Activated CD8-positive, alpha-beta T cell treated with anti-CD3 and anti-CD28 coated beads for 36 hours (primary cell): ENCODE data around the gene ASAP2. TPM values are rescaled to one million over a fixed set of nuclear protein-coding genes. Genes with fewer than 3 reads are reported as not detected.

Experiments
- ATAC-seq: fragments of 200-7000 bp; cut with Tn5 transposase; one replicate; pipeline ENCODE4 v1.10.0; 2021; ENCODE audit warnings: mild to moderate bottlenecking, moderate library complexity
- CTCF ChIA-PET: fragments of 350-600 bp; sonication (Branson Sonifier 250); formaldehyde crosslinking; loops from one replicate; lab custom pipeline; 2021; ENCODE audit warnings: antibody characterized with exemption; lab: Charles Lee
- POLR2A ChIA-PET: fragments of 350-600 bp; sonication (Branson Sonifier 250); formaldehyde crosslinking; loops from one replicate; lab custom pipeline; 2021; ENCODE audit warnings: antibody characterized with exemption; lab: Charles Lee
- DNase-seq: peaks from one replicate; pipeline ENCODE4 v3.0.0-alpha.2; 2020
- H3K27ac Mint-ChIP-seq: one replicate; pipeline ENCODE4 v1.8.0; 2021; ENCODE audit warnings: mild to moderate bottlenecking, mixed read lengths
- H3K27me3 Mint-ChIP-seq: one replicate; pipeline ENCODE4 v1.8.0; 2021; ENCODE audit warnings: mixed read lengths
- H3K36me3 Mint-ChIP-seq: one replicate; pipeline ENCODE4 v1.8.0; 2021; ENCODE audit warnings: low read depth, mixed read lengths
- H3K4me1 Mint-ChIP-seq: one replicate; pipeline ENCODE4 v1.8.0; 2021; ENCODE audit warnings: low read depth, mixed read lengths
- H3K4me3 Mint-ChIP-seq: one replicate; pipeline ENCODE4 v1.8.0; 2021; ENCODE audit warnings: mild to moderate bottlenecking, moderate library complexity, mixed read lengths
- H3K9me3 Mint-ChIP-seq: one replicate; pipeline ENCODE4 v1.8.0; 2021; ENCODE audit warnings: mixed read lengths
- intact Hi-C: fragments of 100-400 bp; cut with micrococcal nuclease; formaldehyde crosslinking; loops from one replicate; pipeline ENCODE4 v1.10.0; 2022
- total RNA-seq, 2 experiments: library from RNA; stranded (reverse); gene quantifications; one replicate each; pipeline ENCODE4 v1.2.3, GENCODE V29; 2021
- TF ChIP-seq, protein P1 (sequence below): fragments of 200-600 bp; IDR thresholded peaks from one replicate; pipeline ENCODE4 v1.8.0; 2022; ENCODE audit warnings: antibody characterized with exemption, mild to moderate bottlenecking

ASAP2 gene
- total RNA-seq, 2 experiments from 2014 or later, result not detected

- CTCF ChIA-PET, result interaction anchor here (1.6 kb wide), 1 partner anchor 13 kb away, joined by 4 read pairs; the partner anchor contains the start of gene ASAP2
These were observed 13.9 kb upstream of the ASAP2 start for GRCh38 chr2:9192712-9193111.

GRCh38 chr2:9194352-9194751, 12.3 kb upstream of the ASAP2 start:
- H3K27ac Mint-ChIP-seq, result no peak overlapping the region
- no peak for ATAC-seq
- ChIA-PET CTCF (interaction anchor here (0.8 kb wide), 1 partner anchor 52 kb away, joined by 3 read pairs; no protein-coding TSS in a partner anchor), POLR2A (no interaction called here)
- H3K4me1 Mint-ChIP-seq, result no peaks in the 10 kb centered on the region
- no peaks in the 10 kb centered on the region for H3K36me3 Mint-ChIP-seq
- peaks cover 17% of the 10 kb centered on the region for H3K27me3 Mint-ChIP-seq
- no peak overlapping the region for H3K4me3 Mint-ChIP-seq
- TF ChIP-seq, protein P1, sequence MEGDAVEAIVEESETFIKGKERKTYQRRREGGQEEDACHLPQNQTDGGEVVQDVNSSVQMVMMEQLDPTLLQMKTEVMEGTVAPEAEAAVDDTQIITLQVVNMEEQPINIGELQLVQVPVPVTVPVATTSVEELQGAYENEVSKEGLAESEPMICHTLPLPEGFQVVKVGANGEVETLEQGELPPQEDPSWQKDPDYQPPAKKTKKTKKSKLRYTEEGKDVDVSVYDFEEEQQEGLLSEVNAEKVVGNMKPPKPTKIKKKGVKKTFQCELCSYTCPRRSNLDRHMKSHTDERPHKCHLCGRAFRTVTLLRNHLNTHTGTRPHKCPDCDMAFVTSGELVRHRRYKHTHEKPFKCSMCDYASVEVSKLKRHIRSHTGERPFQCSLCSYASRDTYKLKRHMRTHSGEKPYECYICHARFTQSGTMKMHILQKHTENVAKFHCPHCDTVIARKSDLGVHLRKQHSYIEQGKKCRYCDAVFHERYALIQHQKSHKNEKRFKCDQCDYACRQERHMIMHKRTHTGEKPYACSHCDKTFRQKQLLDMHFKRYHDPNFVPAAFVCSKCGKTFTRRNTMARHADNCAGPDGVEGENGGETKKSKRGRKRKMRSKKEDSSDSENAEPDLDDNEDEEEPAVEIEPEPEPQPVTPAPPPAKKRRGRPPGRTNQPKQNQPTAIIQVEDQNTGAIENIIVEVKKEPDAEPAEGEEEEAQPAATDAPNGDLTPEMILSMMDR, result no peak
- intact Hi-C loops, result no loop called here
- DNase-seq, result no peak
- no peaks in the 10 kb centered on the region for H3K9me3 Mint-ChIP-seq

More at GRCh38 chr2:9192712-9193111, 13.9 kb upstream of the ASAP2 start:
- Mint-ChIP-seq H3K4me1 (no peaks in the 10 kb centered on the region), H3K27ac (no peak overlapping the region), H3K36me3 (no peaks in the 10 kb centered on the region), H3K9me3 (no peaks in the 10 kb centered on the region), H3K4me3 (no peak overlapping the region), H3K27me3 (peaks cover 8% of the 10 kb centered on the region)
- POLR2A ChIA-PET, result no interaction called here
- DNase-seq (no peak), ATAC-seq (no peak)
- intact Hi-C loops, result no loop called here
- TF ChIP-seq, protein P1, result no peak

GRCh38 chr2:9196637-9197036, 10.0 kb upstream of the ASAP2 start:
- Mint-ChIP-seq H3K27me3 (peaks cover 27% of the 10 kb centered on the region), H3K36me3 (no peaks in the 10 kb centered on the region), H3K9me3 (no peaks in the 10 kb centered on the region), H3K4me3 (no peak overlapping the region), H3K27ac (no peak overlapping the region), H3K4me1 (no peaks in the 10 kb centered on the region)
- intact Hi-C loops, result no loop called here
- CTCF ChIA-PET, result no interaction called here
- no peak for ATAC-seq
- TF ChIP-seq, protein P1, result no peak
- no peak for DNase-seq
- POLR2A ChIA-PET, result no interaction called here

- intact Hi-C loops, result no loop called here
- H3K9me3 Mint-ChIP-seq, result no peaks in the 10 kb centered on the region
- CTCF ChIA-PET, result no interaction called here
- no peak for ATAC-seq
- H3K27me3 Mint-ChIP-seq, result peaks cover 27% of the 10 kb centered on the region
- TF ChIP-seq, protein P1, result no peak
- POLR2A ChIA-PET, result interaction anchor here (0.6 kb wide), 1 partner anchor 16 kb away, joined by 3 read pairs; no protein-coding TSS in a partner anchor
- H3K36me3 Mint-ChIP-seq, result no peaks in the 10 kb centered on the region
- H3K4me3 Mint-ChIP-seq, result no peak overlapping the region
- no peaks in the 10 kb centered on the region for H3K4me1 Mint-ChIP-seq
- no peak overlapping the region for H3K27ac Mint-ChIP-seq
- DNase-seq, result no peak
These were observed 8.7 kb upstream of the ASAP2 start for GRCh38 chr2:9197916-9198315.

DNA sequence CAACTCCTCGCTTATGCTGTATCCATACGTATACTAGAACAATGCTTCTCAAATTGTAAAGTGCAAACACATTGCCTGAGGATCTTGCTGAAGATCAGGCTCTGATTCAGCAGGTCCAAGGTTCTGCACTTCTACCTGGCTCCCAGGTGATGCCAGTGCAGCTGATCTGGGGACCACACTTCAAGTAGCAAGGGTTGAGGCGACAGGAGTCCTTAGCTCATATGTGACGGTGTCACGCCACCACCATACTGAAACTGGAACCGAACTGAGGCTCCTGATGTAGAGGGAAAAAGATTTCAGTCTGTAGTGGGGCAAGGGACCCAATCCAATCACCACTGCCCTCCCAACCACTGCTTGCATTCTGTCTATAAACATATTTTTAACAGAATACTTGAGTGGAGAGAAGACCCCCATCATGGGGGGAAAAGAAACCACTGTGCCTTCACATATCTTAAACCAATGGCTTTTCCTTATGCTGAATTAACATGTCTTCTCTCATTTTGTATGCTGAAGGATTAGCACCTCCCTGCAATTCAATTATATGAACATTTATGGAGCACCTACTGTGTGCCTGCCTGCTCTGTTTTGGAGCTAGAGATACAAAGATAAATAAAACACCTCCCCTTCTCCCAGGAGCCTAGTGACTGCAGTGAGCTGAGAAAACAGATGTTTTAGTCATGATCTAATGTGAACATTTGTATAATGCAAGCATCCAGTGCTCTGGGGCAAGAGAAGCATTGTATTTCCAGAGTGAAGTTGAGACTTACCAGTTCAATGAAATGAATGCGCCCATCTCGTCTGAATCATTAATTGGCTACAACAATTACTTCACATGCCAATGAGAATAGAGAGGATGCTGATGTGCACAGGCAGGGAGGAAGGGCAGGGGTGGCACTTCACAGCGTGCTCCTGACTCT, 6.6 kb upstream of the ASAP2 start:
- Mint-ChIP-seq H3K9me3 (no peaks in the 10 kb centered on the region), H3K4me3 (no peak overlapping the region), H3K27ac (no peak overlapping the region), H3K27me3 (peaks cover 29% of the 10 kb centered on the region), H3K4me1 (no peaks in the 10 kb centered on the region), H3K36me3 (no peaks in the 10 kb centered on the region)
- ChIA-PET POLR2A (interaction anchor here (0.6 kb wide), 1 partner anchor 843 kb away, joined by 3 read pairs; no protein-coding TSS in a partner anchor), CTCF (no interaction called here)
- TF ChIP-seq, protein P1, result no peak
- intact Hi-C loops, result no loop called here
- no peak for ATAC-seq
- no peak for DNase-seq
